Stimulated activated CD8-positive, alpha-beta memory T cell treated with anti-CD3 and anti-CD28 coated beads, Interleukin-15, amount 100 ng/mL, for 4 hours (primary cell): ENCODE data around the gene IKZF2.

ENCODE experiments used
- DNase-seq, 2 donors: peaks; one replicate each; pipeline ENCODE4 v3.0.0-alpha.2; 2020; ENCODE audit warnings: low read depth in 2 of 2

Gene IKZF2

GRCh38 chr2:213001297-213001910 is 150.0 kb downstream of the IKZF2 start:
- DNase-seq = no peak

DNA sequence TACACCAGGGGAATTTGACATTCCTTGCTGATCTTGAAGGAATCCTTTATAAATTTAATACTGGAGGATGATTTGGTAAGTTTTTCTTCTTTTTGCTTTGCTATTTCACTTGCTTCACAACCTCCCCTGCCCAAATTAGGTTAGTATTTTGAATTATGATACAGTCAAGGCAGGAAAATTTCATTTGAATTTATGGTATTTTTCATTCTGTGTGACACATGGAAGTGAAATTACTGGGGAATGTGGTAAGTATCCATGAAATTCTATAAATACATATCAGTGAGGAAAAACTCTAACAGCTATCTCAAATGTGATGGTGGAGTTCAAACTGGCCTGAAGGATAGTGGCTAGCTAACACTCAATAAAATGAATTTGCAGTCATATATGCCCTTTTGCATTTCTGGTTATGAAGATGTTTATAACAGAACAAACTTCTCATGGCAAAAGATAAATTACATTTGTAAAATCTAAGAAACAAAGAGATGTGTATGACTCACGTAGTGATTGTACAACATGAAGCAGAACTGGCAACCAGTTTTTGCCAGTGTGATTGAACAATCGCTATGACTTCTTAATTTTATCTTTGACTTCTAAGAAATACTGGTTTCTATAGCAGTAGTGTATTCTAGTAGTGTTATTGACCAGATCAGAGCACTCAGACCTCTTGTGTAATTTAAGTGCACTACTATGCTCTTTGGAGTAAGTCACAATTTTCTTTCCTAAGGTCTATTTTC is 152.6 kb downstream of the IKZF2 start:
- no peak for DNase-seq

- DNase-seq = no peak
Measured at GRCh38 chr2:212997526-212998020, 153.8 kb downstream of the IKZF2 start.

DNA sequence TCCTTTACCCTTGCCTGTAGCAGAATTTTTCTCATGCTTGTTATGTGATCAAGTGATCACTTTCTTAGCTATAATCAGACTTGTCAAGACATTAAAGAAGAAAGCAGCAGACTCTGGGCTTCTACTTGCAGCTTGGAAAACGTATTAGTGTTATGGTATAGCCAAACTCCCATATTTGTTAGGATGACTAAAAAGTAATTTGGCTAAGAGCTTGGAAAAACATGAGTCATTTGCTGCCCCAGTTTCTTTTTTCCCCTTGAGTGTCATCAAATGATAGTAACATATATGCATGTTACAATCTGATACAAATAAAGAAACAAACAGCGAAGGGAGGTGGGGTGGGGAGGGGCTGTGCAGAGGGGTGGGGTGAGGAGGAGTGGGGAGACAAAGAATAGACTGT is 155.5 kb downstream of the IKZF2 start:
- DNase-seq = no peak

- DNase-seq = no peak
Measured at GRCh38 chr2:212994976-212995375, 156.4 kb downstream of the IKZF2 start.

DNA sequence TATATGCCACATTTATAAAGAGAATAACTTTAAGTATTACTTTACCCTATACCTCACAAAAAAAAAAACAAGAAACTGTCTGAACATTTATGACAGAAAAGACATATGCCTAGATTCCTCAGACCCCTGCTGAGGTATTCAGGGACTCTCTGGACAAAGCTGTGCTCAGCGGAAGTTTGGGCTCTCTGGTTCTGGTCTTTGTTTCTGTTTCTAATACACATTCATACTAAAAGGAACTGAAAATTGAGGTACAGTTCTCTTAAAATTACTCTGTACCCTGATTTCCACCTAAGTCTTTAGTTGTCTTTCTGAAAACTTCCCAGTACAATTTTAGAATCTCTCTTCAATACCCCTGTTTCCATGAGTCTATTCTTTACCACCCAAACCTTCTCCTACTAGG is 160.3 kb downstream of the IKZF2 start:
- DNase-seq = no peak

GRCh38 chr2:212990697-212991096 is 160.7 kb downstream of the IKZF2 start:
- DNase-seq = no peak

DNA sequence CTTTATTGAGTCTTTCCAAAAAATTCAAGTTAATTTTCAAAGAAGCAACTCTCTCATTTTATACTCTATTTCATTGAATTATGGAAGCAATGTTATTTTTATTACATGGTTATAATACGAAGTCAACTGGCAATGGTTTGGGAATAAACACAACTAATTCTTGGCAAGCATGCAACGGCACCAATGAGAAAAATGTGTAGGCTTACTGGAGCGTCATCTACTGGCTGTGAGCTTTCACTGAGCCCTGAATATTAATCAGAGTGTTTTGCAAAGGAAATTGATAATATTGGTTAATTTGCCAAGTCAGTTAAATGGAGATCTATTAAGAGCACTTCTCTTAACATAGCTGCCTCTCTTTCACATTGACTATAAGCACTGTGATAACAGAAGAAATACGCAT is 163.9 kb downstream of the IKZF2 start:
- DNase-seq = no peak

DNA sequence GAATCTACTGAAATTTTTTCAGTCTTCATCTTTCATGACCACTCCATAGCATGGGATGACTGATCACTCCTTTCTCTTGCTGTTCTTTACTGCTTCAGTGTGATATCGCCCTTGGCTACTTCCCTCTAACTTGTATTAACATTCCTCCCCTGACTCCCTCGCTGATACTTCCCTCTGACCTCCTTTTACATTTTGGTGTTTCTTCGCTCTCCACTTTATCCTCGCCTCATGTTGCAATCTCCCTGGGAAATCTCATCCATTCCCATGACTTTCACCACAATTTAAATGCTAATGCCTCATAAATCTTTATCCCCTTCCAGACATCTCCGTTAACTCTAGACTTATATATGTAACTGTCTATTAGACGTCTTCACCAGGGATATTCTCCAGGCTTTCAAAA is 167.3 kb downstream of the IKZF2 start:
- DNase-seq = no peak

- DNase-seq = no peak
Measured at GRCh38 chr2:212979799-212980198, 171.6 kb downstream of the IKZF2 start.

GRCh38 chr2:212979046-212979612 is 172.3 kb downstream of the IKZF2 start:
- no peak for DNase-seq

DNA sequence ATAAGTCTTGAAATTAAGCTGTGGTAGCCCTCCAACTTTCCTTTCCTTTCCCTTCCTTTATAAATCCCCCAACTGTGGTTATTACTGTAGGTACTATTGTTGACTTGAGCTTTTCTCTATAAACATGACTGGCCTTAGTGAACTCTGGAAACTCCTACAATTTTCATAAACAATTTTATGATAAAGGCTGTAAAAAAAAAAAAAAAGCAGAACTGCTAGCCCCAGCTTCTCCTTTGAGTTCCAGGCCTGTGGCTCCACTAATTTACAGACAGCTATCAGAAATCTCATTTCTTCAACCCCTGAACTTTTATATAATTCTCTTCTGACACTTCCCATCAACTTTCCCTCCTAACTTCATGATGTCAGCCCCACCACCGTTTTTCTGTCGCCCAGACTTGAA is 174.3 kb downstream of the IKZF2 start:
- DNase-seq = no peak

DNA sequence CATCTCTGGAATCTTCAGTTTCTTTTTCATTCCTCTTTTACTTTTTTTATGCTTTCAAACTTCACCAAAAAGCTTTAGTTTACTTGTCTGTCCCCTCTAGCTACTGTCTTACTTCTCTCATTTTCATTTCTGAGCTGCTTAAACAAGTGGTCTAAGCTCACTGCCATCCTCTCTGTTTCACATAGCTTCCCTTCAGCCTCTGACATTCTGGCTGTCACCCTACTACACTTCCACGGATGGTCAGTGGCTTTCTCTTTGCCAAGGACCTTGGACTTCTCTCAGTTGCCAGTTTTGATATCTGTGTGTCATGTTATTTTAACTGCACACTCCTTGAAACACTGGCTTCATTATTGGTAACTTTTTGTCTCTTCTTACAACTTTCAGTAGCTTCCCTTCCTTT is 176.1 kb downstream of the IKZF2 start:
- no peak for DNase-seq

GRCh38 chr2:212974692-212975091 is 176.7 kb downstream of the IKZF2 start:
- no peak for DNase-seq

- no peak for DNase-seq
Measured at GRCh38 chr2:212973347-212973746, 178.1 kb downstream of the IKZF2 start.

- DNase-seq = no peak
Measured at GRCh38 chr2:212970132-212970531, 181.3 kb downstream of the IKZF2 start.

DNA sequence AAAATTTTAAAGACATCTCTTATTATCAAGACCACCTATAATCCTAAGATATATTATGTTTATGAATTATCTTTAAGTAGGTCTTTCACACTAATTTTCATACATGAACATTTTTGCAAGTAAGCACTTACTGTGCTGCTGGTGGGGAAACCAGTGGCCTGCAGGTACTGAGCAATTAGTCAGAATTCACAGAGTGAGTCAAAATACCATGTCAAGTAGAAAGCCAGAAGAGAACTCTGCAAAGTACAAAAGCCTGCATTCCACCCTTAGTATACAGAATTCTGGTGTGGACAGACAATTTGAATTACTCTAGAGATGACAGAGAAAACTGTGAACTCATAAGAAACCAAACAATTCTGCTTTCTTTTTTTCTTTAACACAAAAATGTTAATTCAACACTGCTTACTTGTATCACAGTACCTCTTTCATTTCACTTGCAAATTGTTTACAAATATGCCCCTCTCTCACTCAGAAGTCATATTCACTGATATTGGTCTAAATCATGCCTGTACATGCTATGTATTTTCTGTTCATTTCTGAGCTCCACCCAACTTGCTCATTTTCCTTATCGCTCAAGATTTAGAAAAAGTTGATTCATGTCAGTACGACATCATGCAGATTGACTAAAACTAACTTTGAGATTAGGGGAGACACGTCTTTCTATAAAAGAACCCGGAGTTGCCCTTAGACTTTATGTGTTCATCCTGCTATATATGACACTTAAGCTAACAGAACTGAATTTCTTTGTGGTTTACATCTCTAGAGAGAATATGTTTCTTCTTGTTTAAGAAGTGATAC is 182.9 kb downstream of the IKZF2 start:
- DNase-seq = no peak

DNA sequence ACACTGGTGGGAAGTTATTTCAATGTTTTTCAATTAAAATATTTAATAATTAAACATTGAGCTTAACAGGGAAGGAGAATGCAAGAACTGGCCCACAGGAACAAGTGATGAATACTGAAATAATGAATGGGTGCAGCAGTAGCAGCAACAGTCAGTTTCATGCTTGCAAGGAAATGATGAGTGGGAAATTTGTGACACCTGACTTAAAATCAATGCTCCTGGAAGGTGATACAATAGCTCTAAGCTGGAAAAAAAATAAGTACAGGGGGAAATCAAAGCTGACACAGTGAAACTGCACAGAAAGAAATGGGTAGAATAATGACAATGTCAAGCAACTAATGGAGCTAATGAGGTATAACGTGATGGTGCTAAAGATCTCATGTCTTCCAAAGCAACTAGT is 184.5 kb downstream of the IKZF2 start:
- no peak for DNase-seq

DNA sequence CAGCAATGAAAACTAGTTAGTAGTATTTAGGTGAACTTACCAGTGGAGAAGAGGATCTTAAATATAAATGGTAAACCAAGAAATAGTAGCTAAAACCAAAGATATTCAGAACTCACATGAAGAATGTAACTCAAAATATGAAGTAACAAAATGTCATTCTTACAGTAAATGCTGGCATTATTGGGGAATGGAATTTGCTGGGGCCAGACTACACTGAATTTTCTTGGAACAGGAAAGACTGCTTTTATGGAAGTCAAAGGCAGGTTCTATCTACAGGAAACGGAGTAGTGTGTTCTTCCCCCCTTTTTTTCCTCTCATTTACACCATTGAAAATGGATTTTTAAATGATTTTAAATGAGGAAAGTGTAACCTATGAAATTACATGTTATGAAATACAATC is 188.7 kb downstream of the IKZF2 start:
- no peak for DNase-seq

DNA sequence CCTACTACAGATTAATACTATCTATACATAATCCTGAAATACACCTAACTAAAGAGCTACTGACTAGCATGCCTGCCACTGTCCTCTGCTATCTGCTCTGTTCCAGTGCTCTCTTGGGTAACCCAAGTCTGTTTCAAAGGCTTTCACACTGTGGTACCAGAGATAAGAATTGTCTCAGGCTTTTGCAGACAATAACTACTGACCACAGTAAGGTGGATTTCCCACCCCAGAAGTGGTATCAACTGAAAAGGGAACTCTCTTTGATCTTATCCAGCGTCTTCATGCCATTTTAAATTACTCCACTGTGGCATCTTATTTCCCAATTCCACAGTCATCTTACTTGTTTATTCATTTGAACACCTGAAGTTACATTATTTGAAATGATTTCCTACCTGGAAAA is 190.2 kb downstream of the IKZF2 start:
- DNase-seq = no peak

DNA sequence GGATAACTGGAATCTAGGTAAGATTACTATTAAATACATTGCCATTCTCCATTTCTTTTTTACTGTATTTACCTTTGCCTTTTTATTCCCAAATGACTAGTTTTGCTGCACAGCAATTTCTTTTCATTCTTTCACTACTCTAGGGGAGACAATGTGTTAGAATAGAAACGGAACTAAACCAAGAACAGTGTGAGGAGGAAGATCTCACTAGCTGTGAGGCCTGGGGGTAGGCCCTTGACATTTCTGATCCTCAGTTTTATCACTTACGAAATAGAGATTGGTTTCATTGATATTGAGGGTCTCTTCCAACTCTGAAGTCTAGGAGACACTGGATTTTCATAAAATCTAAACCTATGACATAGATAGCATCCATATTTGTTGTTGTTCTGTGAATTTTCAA is 191.1 kb downstream of the IKZF2 start:
- DNase-seq = no peak

- DNase-seq = no peak
Measured at GRCh38 chr2:212959471-212960117, 191.8 kb downstream of the IKZF2 start.
